HL-60 (cell line): ENCODE results near the gene CFAP73.
A peak's percentile ranks its signal among the peaks of the same experiment; 100 is the strongest.

Source experiments
- DNase-seq, 2 experiments: peaks; one replicate each; pipeline ENCODE4 v3.0.0-alpha.2; 2010 to 2020; ENCODE audit warnings: low read depth in 1 of 2, low spot score in 1 of 2
- H3K27ac ChIP-seq: fragments of 250-450 bp; sonication (Bioruptor Pico); replicated peaks from 2 replicates; pipeline ENCODE4 v1.5.1; 2020; ENCODE audit warnings: mild to moderate bottlenecking, moderate library complexity
- H3K27me3 ChIP-seq: fragments of 250-450 bp; sonication (Bioruptor Pico); 2 replicates; pipeline ENCODE4 v1.5.1; 2021; ENCODE audit warnings: mild to moderate bottlenecking, moderate library complexity; ENCODE audit not compliant: insufficient read depth, poor library complexity, severe bottlenecking
- H3K4me3 ChIP-seq: replicated peaks from 2 replicates; pipeline ENCODE4 v1.5.1; 2011; ENCODE audit warnings: mild to moderate bottlenecking, control low read depth, low read length; ENCODE audit not compliant: insufficient read depth
- GABPA ChIP-seq: IDR thresholded peaks from 2 replicates; pipeline ENCODE4 v1.6.1; 2012; ENCODE audit warnings: low read depth
- POLR2AphosphoS5 ChIP-seq: IDR thresholded peaks from 2 replicates; pipeline ENCODE4 v1.6.1; 2012; ENCODE audit warnings: low read depth
- SPI1 ChIP-seq: IDR thresholded peaks from 2 replicates; pipeline ENCODE4 v1.6.1; 2012; ENCODE audit warnings: low read depth, mild to moderate bottlenecking, borderline replicate concordance
- TF ChIP-seq, protein P1 (sequence below): IDR thresholded peaks from 2 replicates; pipeline ENCODE4 v1.6.1; 2012; ENCODE audit warnings: low read depth; ENCODE audit not compliant: insufficient replicate concordance
- TF ChIP-seq, protein P2 (sequence below): IDR thresholded peaks from one replicate; pipeline ENCODE4 v1.5.1; 2011; ENCODE audit warnings: low read length, control low read depth, inconsistent platforms; ENCODE audit not compliant: insufficient read depth

CFAP73 gene

DNA sequence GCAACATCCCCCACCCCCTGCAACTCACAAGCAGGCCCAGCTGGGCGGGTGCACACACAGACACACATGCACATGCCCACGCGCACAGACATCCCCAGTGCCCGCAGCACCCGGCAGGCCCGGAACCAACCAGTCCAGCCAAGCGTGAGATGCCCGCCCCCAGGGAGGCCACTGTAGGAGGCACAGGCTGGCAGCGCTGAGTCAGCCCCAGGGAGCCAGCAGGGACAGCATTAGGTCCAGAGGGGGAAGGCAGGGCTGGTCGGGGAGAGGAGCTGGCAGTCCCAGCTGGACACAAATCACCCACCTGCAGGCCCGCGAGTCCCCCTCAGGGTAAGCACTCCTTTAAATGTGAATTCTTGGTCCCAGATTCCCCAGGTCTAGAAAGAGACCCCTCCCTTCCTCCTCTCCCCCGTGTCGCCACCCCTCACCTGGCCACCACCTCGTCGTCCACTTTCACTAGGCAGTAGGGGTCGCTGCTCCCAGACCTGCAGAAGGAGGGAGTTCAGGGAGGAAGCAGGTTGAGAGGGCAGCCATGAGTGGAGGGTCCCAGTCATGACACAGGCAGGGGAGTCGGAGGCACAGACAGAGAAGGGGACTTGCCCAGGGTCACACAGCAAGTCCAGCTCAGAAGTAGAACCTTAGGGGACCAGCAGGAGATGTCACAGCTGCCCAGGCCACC, 18.9 kb upstream of the CFAP73 start:
- H3K27me3 ChIP-seq = no peaks in the 10 kb centered on the region
- H3K4me3 ChIP-seq = no peak overlapping the region
- TF ChIP-seq, protein P1, sequence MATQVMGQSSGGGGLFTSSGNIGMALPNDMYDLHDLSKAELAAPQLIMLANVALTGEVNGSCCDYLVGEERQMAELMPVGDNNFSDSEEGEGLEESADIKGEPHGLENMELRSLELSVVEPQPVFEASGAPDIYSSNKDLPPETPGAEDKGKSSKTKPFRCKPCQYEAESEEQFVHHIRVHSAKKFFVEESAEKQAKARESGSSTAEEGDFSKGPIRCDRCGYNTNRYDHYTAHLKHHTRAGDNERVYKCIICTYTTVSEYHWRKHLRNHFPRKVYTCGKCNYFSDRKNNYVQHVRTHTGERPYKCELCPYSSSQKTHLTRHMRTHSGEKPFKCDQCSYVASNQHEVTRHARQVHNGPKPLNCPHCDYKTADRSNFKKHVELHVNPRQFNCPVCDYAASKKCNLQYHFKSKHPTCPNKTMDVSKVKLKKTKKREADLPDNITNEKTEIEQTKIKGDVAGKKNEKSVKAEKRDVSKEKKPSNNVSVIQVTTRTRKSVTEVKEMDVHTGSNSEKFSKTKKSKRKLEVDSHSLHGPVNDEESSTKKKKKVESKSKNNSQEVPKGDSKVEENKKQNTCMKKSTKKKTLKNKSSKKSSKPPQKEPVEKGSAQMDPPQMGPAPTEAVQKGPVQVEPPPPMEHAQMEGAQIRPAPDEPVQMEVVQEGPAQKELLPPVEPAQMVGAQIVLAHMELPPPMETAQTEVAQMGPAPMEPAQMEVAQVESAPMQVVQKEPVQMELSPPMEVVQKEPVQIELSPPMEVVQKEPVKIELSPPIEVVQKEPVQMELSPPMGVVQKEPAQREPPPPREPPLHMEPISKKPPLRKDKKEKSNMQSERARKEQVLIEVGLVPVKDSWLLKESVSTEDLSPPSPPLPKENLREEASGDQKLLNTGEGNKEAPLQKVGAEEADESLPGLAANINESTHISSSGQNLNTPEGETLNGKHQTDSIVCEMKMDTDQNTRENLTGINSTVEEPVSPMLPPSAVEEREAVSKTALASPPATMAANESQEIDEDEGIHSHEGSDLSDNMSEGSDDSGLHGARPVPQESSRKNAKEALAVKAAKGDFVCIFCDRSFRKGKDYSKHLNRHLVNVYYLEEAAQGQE = no peak
- TF ChIP-seq SPI1 = no peak
- TF ChIP-seq, protein P2, sequence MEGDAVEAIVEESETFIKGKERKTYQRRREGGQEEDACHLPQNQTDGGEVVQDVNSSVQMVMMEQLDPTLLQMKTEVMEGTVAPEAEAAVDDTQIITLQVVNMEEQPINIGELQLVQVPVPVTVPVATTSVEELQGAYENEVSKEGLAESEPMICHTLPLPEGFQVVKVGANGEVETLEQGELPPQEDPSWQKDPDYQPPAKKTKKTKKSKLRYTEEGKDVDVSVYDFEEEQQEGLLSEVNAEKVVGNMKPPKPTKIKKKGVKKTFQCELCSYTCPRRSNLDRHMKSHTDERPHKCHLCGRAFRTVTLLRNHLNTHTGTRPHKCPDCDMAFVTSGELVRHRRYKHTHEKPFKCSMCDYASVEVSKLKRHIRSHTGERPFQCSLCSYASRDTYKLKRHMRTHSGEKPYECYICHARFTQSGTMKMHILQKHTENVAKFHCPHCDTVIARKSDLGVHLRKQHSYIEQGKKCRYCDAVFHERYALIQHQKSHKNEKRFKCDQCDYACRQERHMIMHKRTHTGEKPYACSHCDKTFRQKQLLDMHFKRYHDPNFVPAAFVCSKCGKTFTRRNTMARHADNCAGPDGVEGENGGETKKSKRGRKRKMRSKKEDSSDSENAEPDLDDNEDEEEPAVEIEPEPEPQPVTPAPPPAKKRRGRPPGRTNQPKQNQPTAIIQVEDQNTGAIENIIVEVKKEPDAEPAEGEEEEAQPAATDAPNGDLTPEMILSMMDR = no peak
- no peak for TF ChIP-seq GABPA
- TF ChIP-seq POLR2AphosphoS5 = no peak
- no peak for DNase-seq
- no peak overlapping the region for H3K27ac ChIP-seq

DNA sequence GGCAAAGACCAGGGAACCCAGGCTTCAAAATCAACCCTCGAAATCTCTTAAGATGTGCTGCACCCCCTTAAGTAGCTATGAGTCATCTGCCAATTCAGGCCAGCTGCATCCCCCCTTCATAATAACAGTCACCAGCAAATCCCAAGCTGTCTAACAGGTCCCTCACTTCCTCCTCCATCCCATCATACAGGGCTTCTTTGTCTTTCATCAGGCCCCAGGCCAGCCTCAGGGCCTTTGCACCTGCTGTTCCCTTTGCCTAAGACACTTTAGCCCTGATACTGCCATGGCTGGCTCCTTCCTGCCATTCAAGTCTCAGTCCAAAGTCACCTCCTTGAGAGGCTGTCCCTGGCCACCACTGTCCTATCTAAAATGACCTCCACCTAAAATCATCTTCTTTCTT, 18.0 kb upstream of the CFAP73 start:
- Histone ChIP-seq H3K27me3 (no peaks in the 10 kb centered on the region), H3K27ac (no peak overlapping the region), H3K4me3 (no peak overlapping the region)
- no peak for TF ChIP-seq GABPA
- no peak for TF ChIP-seq SPI1
- TF ChIP-seq POLR2AphosphoS5 = no peak
- no peak for DNase-seq

DNA sequence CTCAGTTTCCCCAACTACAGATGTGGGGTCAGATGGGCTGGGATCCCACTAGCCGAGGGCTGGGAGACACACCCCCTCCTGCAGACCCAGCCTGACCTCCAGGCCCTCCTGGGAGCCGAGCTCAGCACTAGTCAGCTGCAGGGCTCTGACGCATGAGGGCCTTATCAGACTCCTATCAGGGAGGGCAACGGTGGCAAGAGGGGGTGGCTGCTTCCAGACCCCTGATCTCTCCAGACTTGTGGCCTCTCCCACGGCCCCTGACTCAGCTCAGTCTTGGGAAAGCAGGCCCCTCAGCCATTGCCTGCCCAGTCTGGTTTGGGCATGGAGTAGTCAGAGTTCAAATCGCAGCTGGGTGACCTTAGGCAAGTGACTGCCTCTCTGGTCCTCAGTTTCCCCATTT, 16.5 kb upstream of the CFAP73 start:
- Histone ChIP-seq H3K4me3 (no peak overlapping the region), H3K27ac (no peak overlapping the region), H3K27me3 (no peaks in the 10 kb centered on the region)
- TF ChIP-seq, protein P1 = no peak
- TF ChIP-seq GABPA (no peak), SPI1 (no peak), POLR2AphosphoS5 (no peak)
- TF ChIP-seq, protein P2 = no peak
- DNase-seq = no peak

DNA sequence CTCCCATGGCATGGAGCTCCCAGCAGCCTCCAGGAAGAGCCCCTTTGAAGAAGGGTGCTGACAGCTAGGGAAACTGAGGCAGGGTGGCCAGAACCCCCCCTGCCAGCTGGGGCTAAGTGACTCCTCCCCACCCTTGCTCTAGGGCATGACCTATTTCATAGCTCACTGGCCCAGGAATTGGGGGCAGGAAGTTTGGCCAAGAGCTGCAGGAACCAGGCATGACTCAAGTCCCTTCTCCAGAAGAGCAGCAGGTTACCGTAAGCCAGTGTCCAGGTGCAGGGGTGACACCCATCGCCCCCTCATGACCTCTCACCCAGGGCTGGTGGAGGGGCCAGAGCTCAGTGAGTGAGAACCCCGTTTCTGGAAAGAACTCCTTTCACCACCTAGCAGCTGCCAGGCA, 15.9 kb upstream of the CFAP73 start:
- no peak for DNase-seq
- no peak for TF ChIP-seq POLR2AphosphoS5
- Histone ChIP-seq H3K4me3 (no peak overlapping the region), H3K27ac (no peak overlapping the region), H3K27me3 (no peaks in the 10 kb centered on the region)

DNA sequence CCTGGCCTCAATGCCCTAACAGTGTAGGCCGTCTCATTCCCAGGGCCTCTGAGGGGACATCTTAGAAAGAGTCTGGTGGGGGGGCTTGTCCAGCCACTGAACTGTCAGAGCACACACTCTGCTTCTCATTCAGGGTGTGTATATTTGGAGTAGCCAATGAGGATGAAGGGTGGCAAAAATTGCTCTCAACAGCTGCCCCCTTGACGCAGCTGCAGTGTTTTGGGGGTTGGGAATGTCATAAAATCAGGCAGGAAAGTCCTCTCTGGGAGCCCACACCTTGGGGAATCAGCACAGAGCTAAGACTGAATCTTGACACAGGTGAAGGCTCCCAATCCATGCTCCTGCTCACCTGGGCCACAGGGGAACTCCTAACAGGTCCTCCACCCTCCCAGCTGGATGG, 15.5 kb upstream of the CFAP73 start:
- TF ChIP-seq SPI1 (no peak), GABPA (no peak), POLR2AphosphoS5 (no peak)
- TF ChIP-seq, protein P1 = no peak
- TF ChIP-seq, protein P2 = no peak
- no peak for DNase-seq
- Histone ChIP-seq H3K27ac (no peak overlapping the region), H3K4me3 (peak overlapping the region; percentile 44; the same call in 1 of the 2 replicates), H3K27me3 (no peaks in the 10 kb centered on the region)
